Suprapubic skin (tissue), 4 donors: ENCODE data around the gene CLSTN2. TPM values are rescaled to one million over a fixed set of nuclear protein-coding genes. Genes with fewer than 3 reads are reported as not detected.

ENCODE experiments used
- DNase-seq, 2 donors: peaks; one replicate each; pipeline ENCODE4 v3.0.0-alpha.2; 2019; ENCODE audit warnings: low spot score in 2 of 2
- H3K27ac ChIP-seq: fragments of 200-600 bp; sonication (generic); one replicate; pipeline ENCODE4 v1.5.1; 2019
- H3K27me3 ChIP-seq: fragments of 200-600 bp; sonication (generic); one replicate; pipeline ENCODE4 v1.5.1; 2019
- H3K36me3 ChIP-seq: fragments of 200-600 bp; sonication (generic); one replicate; pipeline ENCODE4 v1.5.1; 2019
- H3K4me1 ChIP-seq: fragments of 200-600 bp; sonication (generic); one replicate; pipeline ENCODE4 v1.5.1; 2019
- H3K4me3 ChIP-seq: fragments of 200-600 bp; sonication (generic); one replicate; pipeline ENCODE4 v1.5.1; 2019; ENCODE audit warnings: mild to moderate bottlenecking
- H3K9me3 ChIP-seq: fragments of 200-600 bp; sonication (generic); one replicate; pipeline ENCODE4 v1.5.1; 2019
- EP300 ChIP-seq: sonication (generic); formaldehyde crosslinking; IDR thresholded peaks from one replicate; pipeline ENCODE4 v1.6.1; 2017; ENCODE audit warnings: antibody characterized with exemption
- POLR2A ChIP-seq, 2 donors: fragments of 450-650 bp; IDR thresholded peaks; one replicate each; pipeline ENCODE4 v1.6.1; 2017; ENCODE audit warnings: antibody characterized with exemption in 2 of 2, mild to moderate bottlenecking in 2 of 2, moderate library complexity in 2 of 2
- POLR2AphosphoS5 ChIP-seq, 3 donors: sonication (generic); formaldehyde crosslinking; IDR thresholded peaks; one replicate each; pipeline ENCODE4 v1.6.1; 2017; ENCODE audit warnings: antibody characterized with exemption in 3 of 3
- WGBS: methylation state at CpG from one replicate; pipeline ENCODE4 v1.1.5; 2018; 5-methylcytosine and 5-hydroxymethylcytosine counted together
- total RNA-seq, 4 donors: library from RNA; depleted of rRNA; stranded (reverse); fragments of >200 nt; gene quantifications; one replicate each; pipeline ENCODE4 v1.1.0, GENCODE V29; 2016
- TF ChIP-seq, protein P1 (sequence below), 2 donors: fragments of 200-600 bp in 1 of 2; fragments of 450-650 bp in 1 of 2; sonication (generic) in 1 of 2; IDR thresholded peaks; one replicate each; pipeline ENCODE4 v1.5.1; 2016 to 2019; ENCODE audit warnings: antibody characterized with exemption in 2 of 2, mild to moderate bottlenecking in 1 of 2, moderate library complexity in 1 of 2

CLSTN2 gene
- total RNA-seq, 4 donors from 2014 or later, result 4.3 to 14.1 (median 7.4) TPM

DNA sequence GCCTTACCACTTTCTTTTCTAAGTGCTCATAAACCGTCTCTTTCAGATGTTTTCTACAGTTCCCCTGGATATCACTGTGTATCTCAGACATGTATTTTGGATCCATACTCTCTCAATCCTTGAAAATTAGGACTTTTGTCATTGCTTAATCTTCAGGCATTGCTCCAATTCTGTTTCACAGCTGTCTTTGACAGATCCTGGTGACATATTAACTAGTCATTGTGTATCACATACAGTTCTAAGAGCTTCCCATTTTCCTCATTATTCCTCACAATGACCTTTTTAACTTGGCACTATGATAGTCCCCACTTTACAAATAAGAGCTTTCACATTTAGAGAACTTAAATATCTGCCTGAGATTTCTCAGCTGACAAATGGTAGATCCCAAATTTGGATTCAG is 151.7 kb downstream of the CLSTN2 start:
- WGBS, result 66% methylated on average over 1 of the region's 1 CpG

DNA sequence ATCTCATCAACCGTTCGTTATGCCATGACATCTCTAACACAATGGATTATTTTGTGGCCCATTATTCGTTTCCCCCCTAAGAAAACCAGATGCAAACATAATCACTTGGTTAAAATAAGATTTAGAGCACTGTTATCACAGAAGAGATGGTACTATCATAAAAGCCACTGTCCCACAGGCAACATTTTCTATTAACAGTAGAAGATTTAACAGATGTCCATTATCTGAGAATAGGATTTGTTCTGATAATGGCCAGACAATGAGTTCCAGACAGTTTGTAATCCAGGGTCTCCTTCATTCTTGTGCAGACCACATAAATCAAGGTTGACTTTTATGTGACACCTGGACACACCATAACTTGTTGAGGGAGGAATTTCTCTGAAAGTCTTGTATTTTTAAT is 153.1 kb downstream of the CLSTN2 start:
- no peaks in the 10 kb centered on the region for H3K36me3 ChIP-seq
- no peaks in the 10 kb centered on the region for H3K27me3 ChIP-seq
- TF ChIP-seq EP300 (no peak), POLR2AphosphoS5 (IDR thresholded peaks at IDR 0.05) (no peak), POLR2A (IDR thresholded peaks at IDR 0.05) (no peak)
- TF ChIP-seq, protein P1, sequence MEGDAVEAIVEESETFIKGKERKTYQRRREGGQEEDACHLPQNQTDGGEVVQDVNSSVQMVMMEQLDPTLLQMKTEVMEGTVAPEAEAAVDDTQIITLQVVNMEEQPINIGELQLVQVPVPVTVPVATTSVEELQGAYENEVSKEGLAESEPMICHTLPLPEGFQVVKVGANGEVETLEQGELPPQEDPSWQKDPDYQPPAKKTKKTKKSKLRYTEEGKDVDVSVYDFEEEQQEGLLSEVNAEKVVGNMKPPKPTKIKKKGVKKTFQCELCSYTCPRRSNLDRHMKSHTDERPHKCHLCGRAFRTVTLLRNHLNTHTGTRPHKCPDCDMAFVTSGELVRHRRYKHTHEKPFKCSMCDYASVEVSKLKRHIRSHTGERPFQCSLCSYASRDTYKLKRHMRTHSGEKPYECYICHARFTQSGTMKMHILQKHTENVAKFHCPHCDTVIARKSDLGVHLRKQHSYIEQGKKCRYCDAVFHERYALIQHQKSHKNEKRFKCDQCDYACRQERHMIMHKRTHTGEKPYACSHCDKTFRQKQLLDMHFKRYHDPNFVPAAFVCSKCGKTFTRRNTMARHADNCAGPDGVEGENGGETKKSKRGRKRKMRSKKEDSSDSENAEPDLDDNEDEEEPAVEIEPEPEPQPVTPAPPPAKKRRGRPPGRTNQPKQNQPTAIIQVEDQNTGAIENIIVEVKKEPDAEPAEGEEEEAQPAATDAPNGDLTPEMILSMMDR (IDR thresholded peaks at IDR 0.05), result no peak
- WGBS, result 84% methylated on average over 3 of the region's 3 CpGs
- H3K4me3 ChIP-seq, result no peak overlapping the region
- no peaks in the 10 kb centered on the region for H3K4me1 ChIP-seq
- no peak for DNase-seq
- no peaks in the 10 kb centered on the region for H3K9me3 ChIP-seq
- H3K27ac ChIP-seq, result no peak overlapping the region

More for the DNA sequence above, 151.7 kb downstream of the CLSTN2 start:
- DNase-seq, result no peak
- H3K4me1 ChIP-seq, result no peaks in the 10 kb centered on the region
- no peaks in the 10 kb centered on the region for H3K9me3 ChIP-seq
- H3K27ac ChIP-seq, result no peak overlapping the region
- no peaks in the 10 kb centered on the region for H3K36me3 ChIP-seq
- TF ChIP-seq, protein P1 (IDR thresholded peaks at IDR 0.05), result no peak
- TF ChIP-seq POLR2A (IDR thresholded peaks at IDR 0.05) (no peak), POLR2AphosphoS5 (IDR thresholded peaks at IDR 0.05) (no peak), EP300 (no peak)
- H3K4me3 ChIP-seq, result no peak overlapping the region
- H3K27me3 ChIP-seq, result no peaks in the 10 kb centered on the region

DNA sequence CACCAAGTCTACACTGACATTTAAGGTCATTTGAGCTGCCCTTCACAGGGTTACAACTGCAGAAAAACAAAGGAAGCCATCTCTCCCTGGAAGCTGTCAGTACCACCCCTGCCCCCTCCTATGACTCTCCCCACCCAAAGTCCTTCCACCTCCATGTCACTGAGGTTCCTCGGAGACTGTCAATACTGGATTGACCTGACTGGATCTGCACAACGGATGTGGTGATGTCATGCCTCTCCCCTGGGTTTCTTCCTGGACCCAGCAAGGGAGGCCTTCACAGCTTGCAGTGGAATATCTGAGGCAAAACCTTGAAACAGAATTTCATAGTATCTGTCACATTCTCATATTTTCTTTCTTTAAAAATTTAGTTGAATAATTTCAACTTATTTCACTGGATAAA is 153.5 kb downstream of the CLSTN2 start:
- no peak for DNase-seq
- Histone ChIP-seq H3K9me3 (no peaks in the 10 kb centered on the region), H3K27ac (no peak overlapping the region), H3K4me3 (no peak overlapping the region), H3K27me3 (no peaks in the 10 kb centered on the region), H3K4me1 (no peaks in the 10 kb centered on the region), H3K36me3 (no peaks in the 10 kb centered on the region)
- TF ChIP-seq, protein P1 (IDR thresholded peaks at IDR 0.05), result no peak
- TF ChIP-seq POLR2A (IDR thresholded peaks at IDR 0.05), result no peak
- no peak for TF ChIP-seq POLR2AphosphoS5 (IDR thresholded peaks at IDR 0.05)
- TF ChIP-seq EP300, result no peak
- WGBS, result 73% methylated on average over 2 of the region's 2 CpGs

DNA sequence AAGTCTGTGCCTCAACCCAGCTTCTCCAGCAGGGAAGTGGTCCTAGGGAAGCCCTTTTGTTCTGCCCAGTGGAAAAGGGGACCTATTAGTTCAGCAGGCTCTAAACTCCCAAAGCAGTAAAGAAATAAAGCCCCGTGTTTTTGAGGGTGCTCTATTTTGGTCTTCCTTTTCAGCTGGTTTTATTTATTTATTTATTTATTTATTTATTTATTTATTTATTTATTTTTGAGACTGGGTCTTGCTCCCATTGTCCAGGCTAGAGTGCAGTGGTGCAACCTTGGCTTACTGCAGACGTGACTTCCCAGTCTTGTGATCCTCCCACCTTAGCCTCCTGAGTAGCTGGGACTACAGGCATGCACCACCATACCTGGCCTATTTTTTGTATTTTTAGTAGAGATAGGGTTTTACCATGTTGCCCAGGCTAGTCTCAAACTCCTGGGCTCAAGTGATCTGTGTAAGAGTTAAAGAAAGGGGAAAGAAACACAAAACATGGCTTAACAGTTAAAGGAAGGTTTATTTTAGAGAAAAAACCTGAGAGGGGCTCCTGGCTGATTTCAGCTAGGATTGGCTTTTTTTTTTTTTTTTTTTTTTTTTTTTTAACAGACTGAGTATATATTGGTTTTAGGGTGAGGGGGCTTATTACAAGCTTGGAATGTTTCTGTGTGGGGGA is 154.6 kb downstream of the CLSTN2 start:
- H3K9me3 ChIP-seq, result no peaks in the 10 kb centered on the region
- H3K36me3 ChIP-seq, result no peaks in the 10 kb centered on the region
- no peak overlapping the region for H3K27ac ChIP-seq
- H3K27me3 ChIP-seq, result no peaks in the 10 kb centered on the region
- TF ChIP-seq, protein P1 (IDR thresholded peaks at IDR 0.05), result no peak
- TF ChIP-seq EP300 (no peak), POLR2A (IDR thresholded peaks at IDR 0.05) (no peak), POLR2AphosphoS5 (IDR thresholded peaks at IDR 0.05) (no peak)
- no peaks in the 10 kb centered on the region for H3K4me1 ChIP-seq
- DNase-seq, result no peak
- WGBS, result 93% methylated on average over 2 of the region's 2 CpGs
- no peak overlapping the region for H3K4me3 ChIP-seq

DNA sequence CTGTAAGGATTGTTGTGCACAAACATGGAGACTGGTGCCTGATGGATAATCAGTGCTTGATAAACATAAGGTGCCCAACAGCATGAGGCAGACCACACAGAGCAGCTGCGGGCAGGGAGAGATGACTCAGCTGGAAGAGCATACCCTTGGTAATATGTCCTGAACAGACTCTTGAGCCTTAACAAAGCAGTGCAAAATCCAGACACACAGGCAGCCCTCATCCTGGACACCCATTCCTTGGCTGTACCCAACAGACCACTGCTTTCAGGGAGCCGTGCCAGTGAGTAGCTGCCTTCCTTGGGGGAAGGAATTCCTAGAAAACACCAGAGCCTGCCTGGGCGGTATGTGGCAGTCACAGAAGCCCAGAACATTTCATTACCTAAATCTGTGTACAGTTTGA is 156.2 kb downstream of the CLSTN2 start:
- WGBS, result 61% methylated on average over 2 of the region's 3 CpGs
- H3K4me3 ChIP-seq, result no peak overlapping the region
- TF ChIP-seq, protein P1 (IDR thresholded peaks at IDR 0.05), result no peak
- no peak for DNase-seq
- H3K27ac ChIP-seq, result no peak overlapping the region
- H3K36me3 ChIP-seq, result no peaks in the 10 kb centered on the region
- no peaks in the 10 kb centered on the region for H3K27me3 ChIP-seq
- H3K9me3 ChIP-seq, result no peaks in the 10 kb centered on the region
- H3K4me1 ChIP-seq, result no peaks in the 10 kb centered on the region
